H1 (cell line): ENCODE measurements around the gene CPNE8. TPM values are rescaled to one million over a fixed set of nuclear protein-coding genes. Genes with fewer than 3 reads are reported as not detected.

Experiments used
- CTCF ChIA-PET: fragments of 300-600 bp; sonication (Branson Sonifier 250); formaldehyde crosslinking; loops from one replicate; lab custom pipeline; 2021; ENCODE audit not compliant: partially characterized antibody; lab: Charles Lee
- POLR2A ChIA-PET: fragments of 300-600 bp; sonication (Branson Sonifier 250); formaldehyde crosslinking; loops from one replicate; lab custom pipeline; 2021; ENCODE audit warnings: inconsistent platforms; ENCODE audit not compliant: partially characterized antibody; lab: Charles Lee
- DNase-seq, 2 experiments: peaks; one replicate each; pipeline versions ENCODE4 v3.0.0 to v3.0.0-alpha.2; 2010 to 2022; ENCODE audit warnings: low spot score in 2 of 2, low read depth in 1 of 2, mixed read lengths in 1 of 2
- FAIRE-seq: peaks from 2 replicates; lab custom pipeline; 2011; peaks lifted over from hg19 to GRCh38; lab: Jason Lieb, UNC
- H2AFZ ChIP-seq: 2 replicates; pipeline ENCODE4 v1.8.1; 2012; ENCODE audit warnings: low read length, inconsistent platforms
- H2AK5ac ChIP-seq: 2 replicates; pipeline ENCODE4 v1.6.1; 2013; ENCODE audit warnings: low read depth, low read length
- H2BK120ac ChIP-seq: replicated peaks from 2 replicates; pipeline ENCODE3; 2013; ENCODE audit warnings: low read depth, low read length, inconsistent platforms
- H2BK12ac ChIP-seq: 2 replicates; pipeline ENCODE4 v1.6.1; 2013; ENCODE audit warnings: low read depth, low read length
- H2BK15ac ChIP-seq: 2 replicates; pipeline ENCODE4 v1.6.1; 2013; ENCODE audit warnings: low read length
- H2BK20ac ChIP-seq: 2 replicates; pipeline ENCODE4 v1.6.1; 2013; ENCODE audit warnings: low read length
- H2BK5ac ChIP-seq: 2 replicates; pipeline ENCODE4 v1.6.1; 2013; ENCODE audit warnings: low read depth, low read length
- H3K14ac ChIP-seq: 2 replicates; pipeline ENCODE4 v1.6.1; 2013; ENCODE audit warnings: inconsistent platforms; ENCODE audit not compliant: insufficient read length
- H3K18ac ChIP-seq: 2 replicates; pipeline ENCODE4 v1.6.1; 2013; ENCODE audit warnings: low read length; ENCODE audit errors: extremely low read depth
- H3K23ac ChIP-seq: 2 replicates; pipeline ENCODE4 v1.6.1; 2013; ENCODE audit warnings: inconsistent platforms; ENCODE audit not compliant: insufficient read length
- H3K23me2 ChIP-seq: 2 replicates; pipeline ENCODE4 v1.6.1; 2013; ENCODE audit warnings: low read depth, low read length
- H3K27ac ChIP-seq: 2 replicates; pipeline ENCODE4 v1.6.1; 2011; ENCODE audit warnings: low read depth, low read length, inconsistent platforms
- H3K27me3 ChIP-seq, 4 experiments: replicated peaks in 1 of 4; 1 replicate in 1 of 4; 2 replicates in 3 of 4; pipeline versions ENCODE4 v1.6.1 to v1.8.1; 2011 to 2013; ENCODE audit warnings: low read length in 3 of 4, mild to moderate bottlenecking in 3 of 4, inconsistent platforms in 2 of 4, mixed read lengths in 2 of 4, moderate library complexity in 1 of 4; ENCODE audit not compliant: control insufficient read depth in 3 of 4, insufficient read depth in 3 of 4; ENCODE audit errors: extremely low read depth in 1 of 4
- H3K36me3 ChIP-seq, 4 experiments: 2 replicates each; pipeline versions ENCODE4 v1.6.1 to v1.8.1; 2011 to 2013; ENCODE audit warnings: mild to moderate bottlenecking in 4 of 4, low read length in 3 of 4, moderate library complexity in 2 of 4, control low read depth in 1 of 4, inconsistent platforms in 1 of 4; ENCODE audit not compliant: insufficient read depth in 4 of 4, control insufficient read depth in 2 of 4
- H3K4ac ChIP-seq: replicated peaks from 2 replicates; pipeline ENCODE3; 2013; ENCODE audit warnings: low read length, low read depth, mixed read lengths, inconsistent platforms; ENCODE audit not compliant: insufficient read length
- H3K4me1 ChIP-seq, 4 experiments: replicated peaks in 1 of 4; 1 replicate in 1 of 4; 2 replicates in 3 of 4; pipeline versions ENCODE4 v1.6.1 to v1.8.1; 2011 to 2013; ENCODE audit warnings: low read length in 3 of 4, inconsistent platforms in 2 of 4, mixed read lengths in 1 of 4; ENCODE audit not compliant: insufficient read depth in 4 of 4, control insufficient read depth in 3 of 4
- H3K4me2 ChIP-seq, 2 experiments: 2 replicates each; pipeline versions ENCODE4 v1.6.1 to v1.8.1; 2011 to 2013; ENCODE audit warnings: low read depth in 2 of 2, low read length in 2 of 2, control low read depth in 1 of 2, inconsistent platforms in 1 of 2, mild to moderate bottlenecking in 1 of 2; ENCODE audit not compliant: insufficient read depth in 1 of 2
- H3K4me3 ChIP-seq, 4 experiments: fragments of 200-600, 300-600 bp in 1 of 4; sonication (generic), shearing (Covaris generic), sonication (Bioruptor Twin) in 1 of 4; 2 replicates each; pipeline versions ENCODE4 v1.5.1 to v1.8.1; 2011 to 2016; ENCODE audit warnings: low read length in 4 of 4, low read depth in 3 of 4, control low read depth in 2 of 4, inconsistent platforms in 2 of 4, mild to moderate bottlenecking in 2 of 4, mixed read lengths in 1 of 4, moderate library complexity in 1 of 4; ENCODE audit not compliant: insufficient read depth in 2 of 4; ENCODE audit errors: extremely low read depth in 1 of 4
- H3K56ac ChIP-seq: replicated peaks from 2 replicates; pipeline ENCODE3; 2013; ENCODE audit warnings: low read depth, mild to moderate bottlenecking, mixed read lengths, low read length, inconsistent platforms; ENCODE audit not compliant: insufficient read length
- H3K79me1 ChIP-seq: 2 replicates; pipeline ENCODE4 v1.6.1; 2013; ENCODE audit warnings: low read depth, low read length, control low read depth
- H3K79me2 ChIP-seq, 2 experiments: 2 replicates each; pipeline versions ENCODE4 v1.6.1 to v1.8.1; 2012 to 2013; ENCODE audit warnings: low read length in 2 of 2, mild to moderate bottlenecking in 2 of 2, inconsistent platforms in 1 of 2; ENCODE audit not compliant: insufficient read depth in 2 of 2, control insufficient read depth in 1 of 2
- H3K9ac ChIP-seq, 4 experiments: replicated peaks in 1 of 4; 1 replicate in 1 of 4; 2 replicates in 3 of 4; pipeline versions ENCODE4 v1.6.1 to v1.8.1; 2011 to 2013; ENCODE audit warnings: low read depth in 3 of 4, low read length in 3 of 4, control low read depth in 2 of 4, mild to moderate bottlenecking in 2 of 4, moderate library complexity in 2 of 4, inconsistent platforms in 1 of 4; ENCODE audit errors: extremely low read depth in 1 of 4
- H3K9me3 ChIP-seq, 2 experiments: 2 replicates each; pipeline versions ENCODE4 v1.6.1 to v1.8.1; 2012 to 2013; ENCODE audit warnings: mild to moderate bottlenecking in 2 of 2, moderate library complexity in 2 of 2, control low read depth in 1 of 2, inconsistent platforms in 1 of 2, low read depth in 1 of 2, low read length in 1 of 2, mixed read lengths in 1 of 2; ENCODE audit not compliant: insufficient read depth in 2 of 2
- H4K20me1 ChIP-seq, 2 experiments: replicated peaks in 1 of 2; 2 replicates each; pipeline versions ENCODE3 to v1.8.1; 2011 to 2013; ENCODE audit warnings: inconsistent platforms in 2 of 2, low read length in 2 of 2, mild to moderate bottlenecking in 1 of 2; ENCODE audit not compliant: insufficient read depth in 2 of 2, control insufficient read depth in 1 of 2
- H4K5ac ChIP-seq: 2 replicates; pipeline ENCODE4 v1.6.1; 2013; ENCODE audit warnings: low read length, low read depth, mixed read lengths, inconsistent platforms; ENCODE audit not compliant: insufficient read length
- H4K8ac ChIP-seq: 2 replicates; pipeline ENCODE4 v1.8.0; 2013; ENCODE audit warnings: mild to moderate bottlenecking, moderate library complexity, low read length, inconsistent platforms; ENCODE audit not compliant: insufficient read depth; ENCODE audit errors: extremely low read depth
- H4K91ac ChIP-seq: replicated peaks from 2 replicates; pipeline ENCODE3; 2013; ENCODE audit warnings: low read length, mixed read lengths, inconsistent platforms; ENCODE audit not compliant: insufficient read length
- POU5F1 ChIP-seq: IDR thresholded peaks from 2 replicates; pipeline ENCODE4 v1.6.1; 2011; ENCODE audit warnings: low read depth, mild to moderate bottlenecking, low read length, moderate library complexity
- TCF12 ChIP-seq: IDR thresholded peaks from 2 replicates; pipeline ENCODE4 v1.6.1; 2011; ENCODE audit warnings: low read depth, mild to moderate bottlenecking, low read length
- WGBS, 2 experiments: shearing (Covaris generic) in 1 of 2; methylation state at CpG; one replicate each; pipeline versions ENCODE4 v1.1.6 to v1.1.7; 2013 to 2015; ENCODE audit warnings: low lambda C conversion rate in 2 of 2, mixed read lengths in 2 of 2, inconsistent platforms in 1 of 2, low coverage in 1 of 2, missing lambda C conversion rate in 1 of 2; ENCODE audit not compliant: insufficient replicate concordance in 2 of 2, insufficient coverage in 1 of 2, insufficient read length in 1 of 2; ENCODE audit errors: extremely low coverage in 1 of 2, missing lambda C conversion rate in 1 of 2; 5-methylcytosine and 5-hydroxymethylcytosine counted together
- polyA plus RNA-seq, 7 experiments: library from polyadenylated mRNA; depleted of rRNA in 3 of 7; stranded (reverse) in 5 of 7; unstranded in 2 of 7; fragments of >200 nt in 5 of 7; fragments of 200-250 nt in 2 of 7; gene quantifications; 1 replicate in 5 of 7; 2 replicates in 1 of 7; 4 replicates in 1 of 7; pipeline versions ENCODE4 v1.2.1 to v1.2.3, GENCODE V29; 2011 to 2013; ENCODE audit warnings: missing spikeins in 2 of 7, mixed read lengths in 2 of 7
- total RNA-seq: library from RNA; stranded (reverse); fragmentation: NEBNext Ultra II Directional; extraction: Animal tissue kit (Norgen Biotek cat#: 25700); gene quantifications from 2 replicates; pipeline ENCODE4 v1.2.1, GENCODE V29; 2021

CPNE8 gene
- total and polyA plus RNA-seq, 2 of the 8 experiments (the other 6 are each of a cell fraction or from before 2014, with no cell fraction given) = 2.5 to 6.8 TPM

GRCh38 chr12:38745601-38746000 is 159.8 kb downstream of the CPNE8 start:
- Histone ChIP-seq H2BK5ac (no peak overlapping the region), H3K4ac (no peak overlapping the region), H2AFZ (no peak overlapping the region), H4K20me1 (no peaks in the 10 kb centered on the region), H4K91ac (no peak overlapping the region), H3K18ac (no peak overlapping the region), H3K79me2 (no peaks in the 10 kb centered on the region), H3K27me3 (no peaks in the 10 kb centered on the region), H3K23ac (no peak overlapping the region), H3K9ac (no peak overlapping the region), H3K4me2 (no peak overlapping the region), H3K23me2 (no peaks in the 10 kb centered on the region), H2BK12ac (no peak overlapping the region), H4K5ac (no peak overlapping the region), H3K9me3 (no peaks in the 10 kb centered on the region), H3K27ac (no peak overlapping the region), H3K56ac (no peak overlapping the region), H2BK20ac (no peak overlapping the region), H3K4me1 (peaks cover 0 to 2% (median 0%) of the 10 kb centered on the region in 4 experiments; a peak in 1 of 7 replicates), H3K79me1 (no peaks in the 10 kb centered on the region), H3K4me3 (no peak overlapping the region), H2BK15ac (no peak overlapping the region), H2AK5ac (no peak overlapping the region), H3K14ac (no peak overlapping the region), H3K36me3 (no peaks in the 10 kb centered on the region; a peak in 1 of 8 replicates), H4K8ac (no peak overlapping the region), H2BK120ac (no peak overlapping the region)
- FAIRE-seq (no peak), DNase-seq (no peak)
- CTCF ChIA-PET = interaction anchor here (0.6 kb wide), 1 partner anchor 332 kb away, joined by 5 read pairs; no protein-coding TSS in a partner anchor
- TF ChIP-seq TCF12 (no peak), POU5F1 (0 out of 2 replicates have a peak, but pooled peaks have one; percentile 29)
- WGBS, 2 experiments = 36% methylated on average over 4 of the region's 4 CpGs; no CpG with 5 or more reads in 1 of the 2 experiments
- POLR2A ChIA-PET = no interaction called here
